ENCODE data around the gene GHITM.

The GHITM gene

DNA sequence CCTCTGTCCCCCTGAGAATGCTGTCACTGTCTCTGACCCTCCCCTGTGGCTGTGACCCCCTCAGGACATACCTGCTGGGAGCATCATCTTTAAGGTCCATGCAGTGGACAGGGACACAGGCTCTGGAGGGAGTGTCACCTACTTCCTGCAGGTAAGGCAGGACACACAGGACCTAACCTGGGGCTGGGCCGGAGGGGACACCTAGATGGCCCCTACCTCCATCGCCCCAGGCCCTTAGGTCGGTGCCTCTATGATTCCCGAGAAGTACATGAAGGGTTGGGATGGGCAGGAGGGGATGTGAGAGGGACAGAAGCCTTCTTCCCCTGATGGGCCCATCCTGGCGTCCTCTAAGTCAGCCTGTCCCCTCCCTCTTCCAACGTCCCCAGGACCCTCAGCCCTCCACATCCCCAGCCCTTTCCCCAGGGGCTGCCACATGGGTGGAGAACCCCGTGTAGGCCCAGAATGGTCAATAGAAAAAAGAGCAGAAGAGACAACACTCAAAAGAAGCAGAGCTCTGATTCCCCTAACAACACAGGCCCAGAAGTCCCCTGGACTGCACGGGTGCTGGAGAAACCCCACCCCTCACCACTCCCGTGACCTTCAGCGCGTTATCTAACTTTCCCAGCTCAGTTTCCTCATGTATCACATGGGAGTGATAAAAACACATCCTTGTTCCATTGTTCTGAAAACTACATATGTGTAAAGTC lies 61.4 kb downstream of the GHITM start:
- DNase-seq: no peak

DNA sequence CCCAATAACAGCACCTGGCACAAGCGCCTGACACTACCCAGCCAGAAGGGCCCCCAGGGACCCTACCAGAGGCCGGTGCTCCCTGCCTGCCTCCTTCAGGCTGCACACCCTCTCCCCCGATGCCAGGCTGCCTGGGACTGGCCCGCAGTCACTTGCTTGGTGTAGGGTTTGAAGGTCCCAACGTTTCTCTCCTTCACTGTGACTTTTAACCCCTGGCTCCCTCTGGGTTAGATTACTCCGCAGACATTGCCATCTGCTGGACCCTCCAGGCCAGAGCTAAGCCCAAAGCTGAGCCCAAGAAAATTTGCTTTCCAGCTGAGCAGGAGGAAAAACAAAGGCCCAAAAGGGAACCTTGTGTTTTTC lies 61.9 kb downstream of the GHITM start:
- no peak for DNase-seq

- no peak for DNase-seq
Measured at GRCh38 chr10:84201682-84202081, 62.4 kb downstream of the GHITM start.

DNA sequence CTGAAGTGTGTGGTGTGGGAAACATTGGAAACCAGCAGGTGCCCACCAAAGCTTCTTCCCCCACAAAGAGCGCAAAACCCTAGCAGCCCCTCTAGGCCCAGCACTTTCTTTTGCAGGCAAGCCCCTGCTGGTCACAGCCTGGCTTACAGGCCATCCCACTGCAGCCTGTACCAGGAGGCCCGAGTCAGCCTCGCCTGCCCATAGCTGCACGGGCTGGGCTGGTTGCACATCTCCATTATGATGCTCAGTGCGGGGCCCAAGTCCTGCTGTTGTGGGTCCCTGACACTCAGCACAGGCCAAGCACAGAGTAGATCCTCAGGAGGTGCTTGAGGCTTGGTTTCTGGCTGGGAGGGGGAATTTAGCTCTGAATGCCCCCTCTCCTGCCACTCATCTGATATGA lies 63.0 kb downstream of the GHITM start:
- no peak for DNase-seq

All from right kidney (tissue), 1 donor.